Activated CD4-positive, alpha-beta T cell treated with anti-CD3 and anti-CD28 coated beads for 4 hours (primary cell): ENCODE results near the gene MYBPC2.
"Not testable (repeated sequence)": the region's sequence is repeated elsewhere in the genome, so short reads cannot be mapped to it uniquely, and the experiment has no call there.

Experiments
- DNase-seq, 2 donors: peaks; one replicate each; pipeline ENCODE4 v3.0.0-alpha.2; 2020

MYBPC2 gene

DNA sequence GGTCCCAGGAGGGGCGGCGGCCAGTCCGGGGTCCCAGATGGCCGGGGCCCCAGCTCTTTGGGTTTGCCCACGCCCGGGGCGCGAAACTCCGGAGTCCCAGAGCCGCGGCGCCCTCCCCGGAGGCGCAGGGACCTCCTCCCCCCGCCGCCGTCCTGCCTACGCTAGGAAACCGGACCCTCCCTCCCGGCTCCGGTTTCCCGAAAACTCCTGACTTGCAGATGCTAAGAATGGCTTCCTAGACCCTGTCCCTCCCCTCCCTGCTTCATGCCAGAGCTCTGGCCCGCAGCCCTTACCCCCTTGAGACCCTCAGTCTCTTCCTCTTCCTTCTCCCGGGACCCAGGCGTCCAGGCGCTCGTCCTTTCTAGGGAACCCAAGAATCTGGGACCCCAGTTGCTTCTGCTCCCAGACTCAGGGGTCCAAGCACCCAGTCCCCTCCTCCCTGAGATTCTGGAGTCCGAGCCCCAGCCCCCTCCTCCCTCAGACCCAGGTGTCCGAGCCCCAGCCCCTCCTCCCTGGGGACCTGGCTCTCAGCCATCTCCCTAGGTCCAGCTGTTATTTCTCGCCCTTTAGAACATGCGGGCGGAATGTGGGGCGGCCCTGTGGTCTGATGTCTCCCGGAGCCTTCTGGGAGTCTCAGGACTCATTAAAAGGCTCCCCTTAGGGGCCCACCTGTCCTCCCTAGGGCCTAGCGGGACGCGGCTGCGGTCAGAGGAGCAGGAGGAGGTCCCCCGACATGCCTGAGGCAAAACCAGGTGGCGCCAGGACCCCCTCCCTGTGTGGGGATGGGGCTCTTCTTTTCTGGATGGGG is at the start of gene MYBPC2:
Gene MYBPC2 (plus strand): TSS at position 672 of the 808 bp plus-strand sequence. CDS start 62 bp downstream, at position 734.
- DNase-seq: no peak

DNA sequence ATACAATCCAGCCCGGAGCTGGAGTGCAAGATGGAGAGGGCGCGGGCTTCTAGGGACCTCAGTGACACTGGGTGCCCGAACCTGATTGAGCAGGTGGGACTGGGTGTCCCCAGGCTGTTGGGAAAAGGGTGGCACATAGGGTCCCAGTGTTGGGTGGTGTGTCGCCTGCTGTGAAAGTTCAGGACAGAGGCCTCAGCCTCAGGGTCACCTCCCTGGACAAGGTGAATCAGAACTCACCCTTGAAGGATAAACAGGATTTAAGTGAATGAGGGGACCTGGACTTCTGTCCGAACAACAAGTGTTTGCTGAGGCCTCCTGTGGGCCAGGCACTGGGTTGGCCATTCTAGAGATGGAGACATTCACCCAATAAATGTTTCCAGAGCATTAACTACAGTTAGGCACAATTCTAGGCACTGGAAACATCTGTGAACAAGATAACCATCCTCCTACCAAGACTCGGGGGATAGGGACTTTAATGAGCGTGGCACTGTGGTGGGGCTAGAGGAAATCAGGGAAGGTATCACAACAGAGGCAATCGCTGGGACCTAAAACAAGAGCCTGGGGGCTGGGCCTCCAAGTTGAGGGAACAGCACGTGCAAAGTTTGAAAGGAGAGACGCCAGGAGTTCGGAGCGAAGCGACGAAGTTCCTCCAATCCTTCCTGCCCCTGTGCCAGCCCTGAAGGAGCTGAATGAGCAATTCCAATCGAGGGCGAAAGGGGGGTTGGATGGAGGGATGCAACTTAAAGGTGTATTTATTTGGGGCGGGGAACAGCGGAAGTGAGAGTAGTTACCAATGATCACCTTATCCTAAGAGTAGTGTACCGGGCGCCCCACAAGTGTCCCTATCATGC is 49.5 kb upstream of the MYBPC2 start:
- no peak for DNase-seq

DNA sequence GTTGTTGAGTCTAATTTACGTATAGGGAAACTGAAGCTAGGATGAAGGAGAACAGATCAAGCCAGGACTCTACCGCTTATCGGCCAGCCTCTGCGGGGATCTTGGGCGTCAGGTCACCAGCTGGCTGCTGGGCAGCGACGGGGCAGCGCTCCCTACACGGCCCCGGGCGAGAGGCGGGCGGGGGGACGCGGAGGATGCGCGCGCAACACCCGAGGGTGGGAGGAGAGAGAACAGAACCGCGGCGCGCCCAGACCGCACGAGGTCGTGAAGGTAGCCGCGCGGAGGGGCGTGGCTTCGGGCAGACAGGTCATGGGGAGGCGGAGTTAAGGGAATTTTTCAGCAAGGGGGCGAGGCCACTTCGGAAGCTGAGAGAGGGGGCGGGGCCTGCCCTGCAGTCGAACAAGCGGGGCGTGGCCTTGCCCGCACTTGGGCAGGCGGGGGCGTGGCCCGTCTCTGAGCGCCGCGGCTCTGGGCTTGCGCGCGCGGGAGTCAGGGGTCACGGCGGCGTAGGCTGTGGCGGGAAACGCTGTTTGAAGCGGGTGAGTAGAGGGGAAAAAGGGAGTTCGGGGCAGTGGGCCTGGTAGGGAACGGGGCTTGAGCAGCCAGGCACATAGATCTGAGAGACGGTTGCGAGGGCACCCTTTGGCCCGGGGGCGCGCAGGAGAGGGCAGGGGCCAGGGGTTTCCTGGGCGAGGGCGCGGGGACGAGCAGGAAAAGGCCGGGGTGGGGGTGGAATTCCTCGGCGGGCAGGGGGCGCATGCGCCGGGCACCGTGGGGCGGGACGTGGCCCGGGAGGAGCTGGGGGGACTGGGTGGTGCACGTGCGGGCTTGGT is 48.6 kb upstream of the MYBPC2 start, which contains the start of gene POLD1:
Gene POLD1 (plus strand): TSS at position 496 of the 833 bp plus-strand sequence. CDS start 14,505 bp downstream, outside the sequence.
- peak; percentile 99 to 100 for DNase-seq

DNA sequence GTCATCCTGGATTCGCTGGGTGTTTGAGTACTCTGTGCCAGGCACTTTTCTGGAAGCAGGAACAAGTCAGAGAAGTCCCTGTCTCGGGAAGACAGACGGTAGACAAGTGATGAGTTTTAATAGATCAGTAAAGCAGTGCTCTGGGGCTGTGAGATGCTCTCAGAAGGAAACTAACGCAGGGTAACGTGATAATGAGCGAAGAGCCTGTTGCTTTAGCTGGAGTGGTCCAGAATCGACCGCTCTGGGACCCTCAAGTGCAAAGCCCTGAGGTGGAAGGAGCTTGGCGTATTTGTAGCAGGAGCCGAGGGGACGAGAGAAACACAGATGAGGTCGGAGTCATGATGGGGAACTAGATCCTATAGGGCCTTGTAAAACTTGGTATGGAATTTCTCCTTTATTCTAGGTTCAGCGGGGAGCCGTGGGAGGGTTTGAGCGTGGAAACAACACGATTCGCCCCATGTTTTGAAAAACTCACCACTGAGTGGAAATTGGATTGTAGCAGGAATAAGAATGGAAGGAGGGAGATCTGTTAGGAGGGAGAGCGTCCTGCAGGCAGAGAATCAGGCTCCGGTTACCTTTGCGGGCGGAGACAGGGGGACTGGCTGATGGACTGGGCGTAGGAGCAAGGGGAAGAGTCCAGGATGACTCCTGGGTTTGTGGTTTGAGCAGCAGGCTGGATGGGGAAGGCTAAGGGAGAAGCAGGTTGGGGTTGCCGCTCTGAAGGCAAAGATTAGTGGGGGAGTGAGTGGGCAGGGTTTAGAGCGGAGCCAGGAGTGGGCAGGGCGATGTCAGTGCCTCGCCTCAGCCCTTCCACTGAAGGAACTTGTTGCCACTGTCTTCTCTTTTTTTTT is 47.8 kb upstream of the MYBPC2 start:
- DNase-seq: no peak

DNA sequence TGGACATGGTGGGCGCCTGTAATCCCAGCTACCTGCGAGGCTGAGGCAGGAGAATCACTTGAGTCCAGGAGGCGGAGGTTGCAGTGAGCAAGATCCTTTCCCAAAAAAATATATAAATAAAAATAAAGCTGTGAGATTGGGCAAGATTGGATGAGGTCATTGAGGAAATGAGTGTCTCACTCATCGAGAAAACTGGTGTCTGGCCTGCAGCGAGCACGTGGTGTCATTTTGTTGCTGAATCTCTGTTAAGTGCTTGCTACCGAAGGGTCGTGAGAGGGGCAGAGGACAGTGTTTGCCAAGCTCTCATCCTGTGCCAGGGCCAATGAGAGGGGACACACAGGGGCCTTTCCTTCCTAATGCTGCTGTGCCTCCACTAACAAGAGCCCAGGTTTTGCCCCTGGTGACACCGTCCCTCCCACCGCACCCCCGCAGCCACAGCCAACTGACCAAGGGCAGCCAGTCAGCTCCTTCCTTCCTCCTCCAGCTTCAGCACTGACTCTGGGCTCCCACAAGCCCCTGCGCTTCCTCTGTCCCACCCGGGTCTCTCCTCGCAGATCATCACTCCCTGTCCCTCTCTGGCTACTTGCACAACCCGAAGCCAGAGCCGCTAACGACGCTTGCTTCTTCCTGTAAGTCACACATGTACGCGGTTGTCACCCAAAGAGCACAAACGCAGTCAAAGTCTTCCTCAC is 45.4 kb upstream of the MYBPC2 start:
- no peak for DNase-seq

DNA sequence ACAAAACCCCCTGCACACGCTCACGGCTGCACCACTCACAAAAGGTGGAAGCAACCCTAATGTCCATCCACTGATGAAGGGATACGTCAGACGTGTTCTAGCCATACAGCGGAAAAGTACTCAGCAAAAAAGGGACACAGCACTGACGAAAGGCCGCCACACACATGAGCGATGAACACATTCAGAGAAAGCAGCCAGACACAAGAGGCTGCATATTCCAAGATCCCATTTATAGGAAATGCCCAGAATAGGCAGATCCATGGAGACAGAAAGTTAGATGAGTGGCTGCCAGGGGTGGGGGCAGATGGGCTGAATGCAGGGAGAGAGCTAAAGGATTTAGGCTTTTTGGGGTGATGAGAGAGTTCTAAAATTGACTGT is 44.8 kb upstream of the MYBPC2 start:
- no peak for DNase-seq

DNA sequence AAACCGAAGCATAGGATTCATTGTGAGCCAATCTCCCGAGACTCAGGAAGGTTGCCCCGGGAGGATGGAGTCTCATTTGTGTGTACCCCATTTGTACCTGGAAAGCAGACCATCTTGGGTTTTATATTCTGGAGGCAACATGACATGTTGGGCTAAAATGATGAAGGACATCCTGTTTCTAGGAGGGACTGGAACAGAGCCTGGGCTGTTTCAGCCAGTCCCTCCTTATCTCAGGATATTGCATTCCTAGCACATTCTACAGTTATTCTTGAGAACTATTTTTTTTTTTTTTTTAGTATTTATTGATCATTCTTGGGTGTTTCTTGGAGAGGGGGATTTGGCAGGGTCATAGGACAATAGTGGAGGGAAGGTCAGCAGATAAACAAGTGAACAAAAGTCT is 42.4 kb upstream of the MYBPC2 start:
- DNase-seq: not testable (repeated sequence)

DNA sequence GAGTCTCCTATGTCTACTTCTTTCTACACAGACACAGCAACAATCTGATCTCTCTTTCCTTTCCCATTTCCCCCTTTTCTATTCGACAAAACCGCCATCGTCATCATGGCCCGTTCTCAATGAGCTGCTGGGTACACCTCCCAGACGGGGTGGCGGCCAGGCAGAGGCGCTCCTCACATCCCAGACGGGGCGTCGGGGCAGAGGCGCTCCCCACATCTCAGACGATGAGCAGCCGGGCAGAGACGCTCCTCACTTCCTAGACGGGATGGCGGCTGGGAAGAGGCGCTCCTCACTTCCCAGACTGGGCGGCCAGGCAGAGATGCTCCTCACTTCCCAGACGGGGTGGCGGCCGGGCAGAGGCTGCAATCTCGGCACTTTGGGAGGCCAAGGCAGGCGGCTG is 41.7 kb upstream of the MYBPC2 start:
- not testable (repeated sequence) for DNase-seq

DNA sequence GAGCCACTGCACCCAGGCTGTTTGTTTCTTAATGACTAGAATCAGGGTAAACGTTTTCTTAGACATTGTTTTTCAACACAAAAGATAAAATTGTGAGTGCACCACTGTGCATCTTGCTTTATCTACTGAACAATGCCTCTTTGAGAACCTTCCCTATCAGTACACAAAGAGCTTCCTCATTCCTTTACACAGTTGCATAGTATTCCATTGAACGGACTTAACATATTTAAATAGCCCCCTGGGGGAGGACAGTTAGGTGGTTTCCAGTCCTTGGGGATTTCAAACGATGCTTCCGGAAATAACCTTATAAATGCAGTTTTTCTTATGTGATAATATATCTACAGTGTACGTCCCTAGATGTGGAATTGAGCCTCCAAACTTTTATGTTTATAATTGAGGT is 39.9 kb upstream of the MYBPC2 start:
- DNase-seq: no peak

DNA sequence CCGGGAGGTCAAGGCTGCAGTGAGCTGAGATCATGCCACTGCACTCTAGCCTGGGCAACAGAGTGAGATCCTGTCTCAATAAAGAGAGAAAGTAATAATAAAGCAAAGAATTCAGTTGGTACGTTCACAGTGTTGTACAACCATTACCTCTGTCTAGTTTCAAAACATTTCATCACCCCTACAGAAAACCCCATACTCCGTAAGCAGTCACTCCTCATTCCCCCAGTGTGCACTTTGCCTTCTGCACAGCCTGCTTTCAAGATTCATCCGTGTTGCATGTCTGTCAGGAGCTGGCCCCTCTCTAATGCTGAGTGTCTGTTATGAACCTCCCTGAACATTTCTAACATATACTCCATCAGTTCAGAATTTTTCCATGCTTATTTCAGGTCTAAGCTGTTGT is 39.1 kb upstream of the MYBPC2 start:
- DNase-seq: no peak

DNA sequence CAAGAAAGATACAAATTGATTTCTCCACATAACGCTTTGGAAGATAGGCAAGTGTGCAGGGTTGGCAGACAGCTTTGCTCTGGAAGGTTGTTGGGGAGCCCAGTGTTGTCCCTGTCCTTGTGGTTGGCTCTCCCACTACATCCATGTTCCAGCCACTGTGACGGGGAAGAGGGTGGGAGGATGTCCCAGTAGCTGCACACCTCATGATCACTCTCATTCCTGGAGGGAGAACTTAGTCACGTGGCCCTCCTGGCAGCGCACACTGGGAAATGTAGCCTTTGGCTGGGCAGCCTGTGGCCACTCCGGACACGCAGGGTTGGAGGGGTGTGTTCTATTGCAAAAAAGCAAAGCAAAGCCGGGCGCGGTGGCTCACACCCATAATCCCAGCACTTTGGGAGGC is 38.7 kb upstream of the MYBPC2 start:
- no peak for DNase-seq

DNA sequence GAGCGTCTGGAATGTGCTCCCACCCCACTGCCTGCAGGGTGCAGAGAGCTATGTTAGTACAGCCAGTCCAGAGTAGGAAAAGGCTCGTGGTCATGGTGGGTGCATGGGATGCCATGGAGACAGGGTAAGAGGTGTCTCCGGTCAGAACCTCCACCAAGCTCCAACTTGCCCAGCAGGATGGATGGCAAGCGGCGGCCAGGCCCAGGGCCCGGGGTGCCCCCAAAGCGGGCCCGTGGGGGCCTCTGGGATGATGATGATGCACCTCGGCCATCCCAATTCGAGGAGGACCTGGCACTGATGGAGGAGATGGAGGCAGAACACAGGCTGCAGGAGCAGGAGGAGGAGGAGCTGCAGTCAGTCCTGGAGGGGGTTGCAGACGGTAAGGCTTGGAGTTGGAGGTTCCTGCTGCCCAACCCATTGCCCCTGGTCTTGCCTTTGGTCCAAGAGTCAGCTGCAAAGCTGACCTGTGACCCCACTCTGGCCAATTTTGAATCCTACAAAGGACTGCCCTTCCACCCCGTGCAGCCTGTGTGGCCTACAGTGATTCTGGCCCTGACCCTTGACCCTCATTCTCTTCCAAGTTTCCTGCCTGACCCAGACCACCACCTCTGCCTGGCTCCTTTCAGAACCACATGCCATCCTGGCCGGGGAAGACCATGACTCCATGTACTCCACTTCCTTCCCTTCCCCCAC is 33.9 kb upstream of the MYBPC2 start:
- no peak for DNase-seq

DNA sequence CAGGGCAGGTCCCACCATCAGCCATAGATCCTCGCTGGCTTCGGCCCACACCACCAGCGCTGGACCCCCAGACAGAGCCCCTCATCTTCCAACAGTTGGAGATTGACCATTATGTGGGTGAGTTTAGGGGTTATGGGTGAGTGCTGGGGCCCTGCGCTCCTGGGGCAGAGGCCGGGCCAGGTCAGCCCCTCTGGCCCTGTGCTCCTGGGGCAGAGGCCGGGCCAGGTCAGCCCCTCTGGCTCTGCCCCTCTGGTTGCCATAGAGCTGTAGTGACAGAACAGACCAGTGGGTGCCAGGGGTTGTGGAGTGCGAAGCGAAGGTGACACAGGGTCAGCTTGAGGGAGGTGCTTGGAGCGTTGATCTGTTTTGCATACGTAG is 33.3 kb upstream of the MYBPC2 start:
- DNase-seq: no peak

DNA sequence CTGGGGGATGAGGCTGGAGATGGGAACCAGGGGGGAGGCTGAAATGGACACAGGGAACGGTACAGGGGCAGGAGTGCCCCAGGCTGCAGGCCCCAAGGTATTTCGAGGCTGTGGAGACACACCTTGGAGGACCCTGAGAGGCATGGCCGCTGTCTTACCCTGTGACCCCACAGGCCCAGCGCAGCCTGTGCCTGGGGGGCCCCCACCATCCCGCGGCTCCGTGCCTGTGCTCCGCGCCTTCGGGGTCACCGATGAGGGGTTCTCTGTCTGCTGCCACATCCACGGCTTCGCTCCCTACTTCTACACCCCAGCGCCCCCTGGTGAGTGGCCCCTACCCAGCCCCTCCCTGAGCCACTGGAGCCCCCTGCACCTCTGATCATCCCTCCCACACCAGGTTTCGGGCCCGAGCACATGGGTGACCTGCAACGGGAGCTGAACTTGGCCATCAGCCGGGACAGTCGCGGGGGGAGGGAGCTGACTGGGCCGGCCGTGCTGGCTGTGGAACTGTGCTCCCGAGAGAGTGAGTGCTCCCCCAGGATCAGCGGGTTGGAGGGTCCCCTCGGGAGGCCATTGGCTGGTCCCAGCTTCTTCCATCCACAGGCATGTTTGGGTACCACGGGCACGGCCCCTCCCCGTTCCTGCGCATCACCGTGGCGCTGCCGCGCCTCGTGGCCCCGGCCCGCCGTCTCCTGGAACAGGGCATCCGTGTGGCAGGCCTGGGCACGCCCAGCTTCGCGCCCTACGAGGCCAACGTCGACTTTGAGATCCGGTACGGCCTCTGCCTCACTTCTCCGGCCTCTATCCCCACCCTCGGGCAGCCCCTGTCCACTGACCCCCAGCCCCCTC is 30.9 kb upstream of the MYBPC2 start:
- DNase-seq: no peak

DNA sequence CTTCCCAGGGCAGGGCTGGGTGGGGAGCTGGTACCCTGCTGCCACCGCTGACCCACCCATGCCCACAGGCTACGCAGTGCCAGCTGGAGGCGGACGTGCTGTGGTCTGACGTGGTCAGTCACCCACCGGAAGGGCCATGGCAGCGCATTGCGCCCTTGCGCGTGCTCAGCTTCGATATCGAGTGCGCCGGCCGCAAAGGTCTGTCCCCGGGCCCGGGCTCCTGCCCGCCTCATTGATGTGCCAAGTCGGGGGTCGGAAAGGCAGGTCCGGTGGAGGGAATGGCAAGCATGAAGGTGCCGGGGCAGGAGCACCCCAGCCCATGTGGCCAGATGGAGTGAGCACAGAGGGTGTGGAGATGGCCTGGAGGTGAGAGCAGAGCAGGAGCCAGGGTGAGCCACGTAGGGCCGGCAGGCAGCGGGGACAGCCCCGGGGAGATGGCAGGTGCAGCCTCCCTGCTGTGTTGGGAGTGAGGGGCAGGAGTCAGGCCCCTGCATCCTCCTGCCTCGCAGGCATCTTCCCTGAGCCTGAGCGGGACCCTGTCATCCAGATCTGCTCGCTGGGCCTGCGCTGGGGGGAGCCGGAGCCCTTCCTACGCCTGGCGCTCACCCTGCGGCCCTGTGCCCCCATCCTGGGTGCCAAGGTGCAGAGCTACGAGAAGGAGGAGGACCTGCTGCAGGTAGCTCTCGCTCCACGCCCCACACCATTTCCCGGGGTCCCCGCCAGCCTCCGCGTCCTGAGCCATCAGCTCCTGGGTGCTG is 30.0 kb upstream of the MYBPC2 start:
- no peak for DNase-seq

DNA sequence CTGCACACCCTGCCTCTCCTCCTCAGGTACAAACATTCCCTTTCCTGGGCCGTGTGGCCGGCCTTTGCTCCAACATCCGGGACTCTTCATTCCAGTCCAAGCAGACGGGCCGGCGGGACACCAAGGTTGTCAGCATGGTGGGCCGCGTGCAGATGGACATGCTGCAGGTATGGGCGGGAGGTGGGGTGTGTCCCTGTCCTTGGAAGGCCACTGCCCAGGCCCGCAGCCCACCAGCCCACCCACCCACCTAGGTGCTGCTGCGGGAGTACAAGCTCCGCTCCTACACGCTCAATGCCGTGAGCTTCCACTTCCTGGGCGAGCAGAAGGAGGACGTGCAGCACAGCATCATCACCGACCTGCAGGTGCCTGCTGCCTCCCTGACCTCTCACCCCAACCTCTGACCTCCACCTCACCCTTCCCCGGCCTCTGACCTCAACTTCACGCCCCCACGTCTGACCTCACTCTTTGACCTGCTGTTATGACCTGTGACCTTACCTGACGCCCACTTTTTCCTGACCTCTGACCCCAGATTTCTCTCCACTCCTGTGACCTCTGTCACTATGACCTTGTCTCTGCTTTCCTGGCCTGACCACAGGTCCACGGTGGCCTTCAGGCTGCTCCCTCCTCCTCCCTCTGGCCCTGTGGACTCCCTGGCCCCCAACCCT is 26.4 kb upstream of the MYBPC2 start:
- DNase-seq: no peak

DNA sequence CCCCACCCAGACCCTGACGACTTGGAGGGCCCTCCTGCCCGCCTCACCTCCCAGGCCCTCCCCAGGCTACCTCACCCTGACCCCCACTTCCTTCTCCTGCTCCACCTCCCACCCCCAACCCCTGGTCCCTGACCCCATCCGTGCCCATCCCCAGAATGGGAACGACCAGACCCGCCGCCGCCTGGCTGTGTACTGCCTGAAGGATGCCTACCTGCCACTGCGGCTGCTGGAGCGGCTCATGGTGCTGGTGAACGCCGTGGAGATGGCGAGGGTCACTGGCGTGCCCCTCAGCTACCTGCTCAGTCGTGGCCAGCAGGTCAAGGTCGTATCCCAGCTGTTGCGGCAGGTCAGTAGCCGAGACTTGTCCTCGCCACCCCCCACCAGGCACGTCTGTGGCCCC is 25.9 kb upstream of the MYBPC2 start:
- no peak for DNase-seq

DNA sequence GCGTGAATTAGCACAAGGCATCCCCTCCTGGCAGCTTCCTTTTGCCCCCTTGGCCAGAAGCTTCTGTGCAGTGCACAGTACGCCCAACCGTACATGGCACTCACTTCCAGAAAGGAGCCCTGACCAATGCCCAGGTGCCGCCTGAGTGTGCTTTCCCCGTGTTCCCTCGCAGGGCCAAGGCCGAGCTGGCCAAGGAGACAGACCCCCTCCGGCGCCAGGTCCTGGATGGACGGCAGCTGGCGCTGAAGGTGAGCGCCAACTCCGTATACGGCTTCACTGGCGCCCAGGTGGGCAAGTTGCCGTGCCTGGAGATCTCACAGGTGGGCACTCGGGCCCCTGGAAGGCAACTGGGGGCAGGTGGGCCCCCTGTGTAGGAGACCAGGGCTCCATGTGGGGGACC is 23.3 kb upstream of the MYBPC2 start:
- no peak for DNase-seq

DNA sequence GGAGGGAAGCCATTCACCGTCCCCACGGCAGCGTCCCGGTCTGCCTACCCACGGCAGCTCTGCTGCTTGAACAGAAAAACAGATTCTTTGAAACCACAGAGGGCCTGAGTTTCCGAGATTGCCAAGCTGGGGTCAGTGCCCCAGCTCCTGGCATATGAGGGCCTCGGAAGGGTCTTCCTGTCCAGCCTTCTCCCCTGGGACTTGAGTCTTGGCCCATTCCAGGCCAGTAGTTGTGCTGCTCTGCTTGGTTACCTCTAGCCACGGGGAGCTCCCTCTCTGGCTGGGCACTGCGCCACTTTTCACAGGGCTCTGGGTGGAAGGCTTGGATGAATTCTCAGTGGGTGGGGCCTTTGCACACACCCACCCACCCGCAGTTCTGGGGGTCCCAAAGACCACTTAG is 22.6 kb upstream of the MYBPC2 start:
- DNase-seq: no peak
